SU-DHL-6 (cell line): ENCODE data around the gene BCORL1.

Experiments
- H2AFZ ChIP-seq: fragments of 200-600 bp; sonication (generic); 2 replicates; pipeline ENCODE4 v1.6.1; 2014; ENCODE audit warnings: low read depth, mild to moderate bottlenecking, moderate library complexity, mixed read lengths, antibody characterized with exemption, low read length; ENCODE audit not compliant: severe bottlenecking
- H3F3A ChIP-seq: fragments of 200-600 bp; shearing (Covaris generic); 2 replicates; pipeline ENCODE4 v1.6.0; 2016; ENCODE audit warnings: antibody characterized with exemption, mild to moderate bottlenecking; ENCODE audit not compliant: insufficient read depth
- H3K27ac ChIP-seq: fragments of 200-600 bp; sonication (generic); 2 replicates; pipeline ENCODE4 v1.5.1; 2016; ENCODE audit warnings: low read depth, mild to moderate bottlenecking, low read length, moderate library complexity, mixed read lengths
- H3K27me3 ChIP-seq: fragments of 200-600 bp; sonication (generic), shearing (Covaris generic); 2 replicates; pipeline ENCODE4 v1.6.0; 2014; ENCODE audit warnings: mild to moderate bottlenecking, low read length
- H3K36me3 ChIP-seq: fragments of 200-600 bp; sonication (generic); 2 replicates; pipeline ENCODE4 v1.6.1; 2014; ENCODE audit warnings: mild to moderate bottlenecking, low read length, mixed read lengths
- H3K4me2 ChIP-seq: fragments of 300-600, 200-600 bp; shearing (Covaris generic), sonication (generic); 2 replicates; pipeline ENCODE4 v1.6.0; 2014; ENCODE audit warnings: low read length, low read depth, mild to moderate bottlenecking; ENCODE audit not compliant: poor library complexity, severe bottlenecking
- H3K4me3 ChIP-seq: fragments of 200-600 bp; sonication (generic); 2 replicates; pipeline ENCODE4 v1.5.1; 2014; ENCODE audit warnings: antibody characterized with exemption, low read length, mild to moderate bottlenecking, mixed read lengths; ENCODE audit not compliant: insufficient read depth, poor library complexity, severe bottlenecking
- H3K79me2 ChIP-seq: fragments of 200-600 bp; sonication (generic); 2 replicates; pipeline ENCODE4 v1.6.1; 2014; ENCODE audit warnings: mild to moderate bottlenecking, low read length, moderate library complexity; ENCODE audit not compliant: insufficient read depth
- H3K9ac ChIP-seq: fragments of 200-600 bp; sonication (generic); 2 replicates; pipeline ENCODE4 v1.7.0; 2014; ENCODE audit warnings: mild to moderate bottlenecking, low read length
- H3K9me2 ChIP-seq: fragments of 200-600 bp; sonication (generic); replicated peaks from 2 replicates; pipeline ENCODE4 v1.6.1; 2014; ENCODE audit warnings: low read length; ENCODE audit not compliant: insufficient read depth
- H3K9me3 ChIP-seq: fragments of 200-600 bp; sonication (generic); 2 replicates; pipeline ENCODE4 v1.6.1; 2014; ENCODE audit warnings: low read length, mixed read lengths; ENCODE audit not compliant: insufficient read depth
- H4K20me1 ChIP-seq: fragments of 200-600 bp; sonication (generic); 2 replicates; pipeline ENCODE4 v1.6.1; 2014; ENCODE audit warnings: low read depth, mild to moderate bottlenecking, antibody characterized with exemption, low read length, moderate library complexity, mixed read lengths
- CTCF ChIP-seq: fragments of 200-600 bp; sonication (generic); IDR thresholded peaks from one replicate; pipeline ENCODE4 v1.5.1; 2017; ENCODE audit warnings: antibody characterized with exemption, mild to moderate bottlenecking, low read length, moderate library complexity; ENCODE audit not compliant: insufficient read depth, poor library complexity, severe bottlenecking
- EZH2phosphoT487 ChIP-seq: fragments of 200-600 bp; sonication (generic), shearing (Covaris generic); conservative IDR thresholded peaks from 2 replicates; pipeline ENCODE4 v1.6.1; 2018; ENCODE audit warnings: mild to moderate bottlenecking, antibody characterized with exemption, low read length, moderate library complexity, mixed read lengths

BCORL1 gene

GRCh38 chrX:130051176-130051845 is 68.9 kb downstream of the BCORL1 start:
- H3K27me3 ChIP-seq = no peaks in the 10 kb centered on the region
- no peaks in the 10 kb centered on the region for H3F3A ChIP-seq
- H3K27ac ChIP-seq = no peak overlapping the region
- no peaks in the 10 kb centered on the region for H3K9me2 ChIP-seq
- no peaks in the 10 kb centered on the region for H3K79me2 ChIP-seq
- no peaks in the 10 kb centered on the region for H3K9me3 ChIP-seq
- no peaks in the 10 kb centered on the region for H3K36me3 ChIP-seq
- no peak overlapping the region for H3K9ac ChIP-seq
- no peak for TF ChIP-seq EZH2phosphoT487
- no peak for TF ChIP-seq CTCF
- no peak overlapping the region for H3K4me3 ChIP-seq
- H2AFZ ChIP-seq = no peak overlapping the region
- no peaks in the 10 kb centered on the region for H4K20me1 ChIP-seq
- no peak overlapping the region for H3K4me2 ChIP-seq

- H3K4me3 ChIP-seq = no peak overlapping the region
- H3K9ac ChIP-seq = no peak overlapping the region
- H3K4me2 ChIP-seq = no peak overlapping the region
- no peaks in the 10 kb centered on the region for H3K9me3 ChIP-seq
- no peaks in the 10 kb centered on the region for H3K27me3 ChIP-seq
- H3K9me2 ChIP-seq = no peaks in the 10 kb centered on the region
- no peaks in the 10 kb centered on the region for H3K79me2 ChIP-seq
- no peaks in the 10 kb centered on the region for H3F3A ChIP-seq
- H3K36me3 ChIP-seq = no peaks in the 10 kb centered on the region
- TF ChIP-seq CTCF (no peak), EZH2phosphoT487 (no peak)
- no peak overlapping the region for H3K27ac ChIP-seq
- H4K20me1 ChIP-seq = no peaks in the 10 kb centered on the region
- H2AFZ ChIP-seq = no peak overlapping the region
Measured at GRCh38 chrX:130053236-130053635, 70.8 kb downstream of the BCORL1 start.

- H3K4me2 ChIP-seq = no peak overlapping the region
- no peak for TF ChIP-seq CTCF
- TF ChIP-seq EZH2phosphoT487 = no peak
- no peaks in the 10 kb centered on the region for H3K27me3 ChIP-seq
- H3K36me3 ChIP-seq = no peaks in the 10 kb centered on the region
- H4K20me1 ChIP-seq = no peaks in the 10 kb centered on the region
- no peaks in the 10 kb centered on the region for H3K9me2 ChIP-seq
- no peaks in the 10 kb centered on the region for H3K9me3 ChIP-seq
- H3F3A ChIP-seq = no peaks in the 10 kb centered on the region
- no peak overlapping the region for H3K9ac ChIP-seq
- H3K27ac ChIP-seq = no peak overlapping the region
- no peak overlapping the region for H2AFZ ChIP-seq
- no peak overlapping the region for H3K4me3 ChIP-seq
- H3K79me2 ChIP-seq = no peaks in the 10 kb centered on the region
Measured at GRCh38 chrX:130055103-130055502, 72.7 kb downstream of the BCORL1 start.
